ENCODE measurements around the gene KAT2B.
A peak's percentile ranks its signal among the peaks of the same experiment; 100 is the strongest.
"Not testable (repeated sequence)": the region's sequence is repeated elsewhere in the genome, so short reads cannot be mapped to it uniquely, and the experiment has no call there.

The KAT2B gene

GRCh38 chr3:20042331-20042730 is 2.1 kb downstream of the KAT2B start:
- DNase-seq (ENCODE audit: low spot score): no peak

- peak; percentile 25 for DNase-seq (ENCODE audit: low spot score)
Measured at GRCh38 chr3:20043396-20043795, 3.1 kb downstream of the KAT2B start.

- no peak for DNase-seq (ENCODE audit: low spot score)
Measured at GRCh38 chr3:20043825-20044224, 3.6 kb downstream of the KAT2B start.

- DNase-seq (ENCODE audit: low spot score): not testable (repeated sequence)
Measured at GRCh38 chr3:20045141-20045540, 4.9 kb downstream of the KAT2B start.

GRCh38 chr3:20046556-20046955 is 6.3 kb downstream of the KAT2B start:
- no peak for DNase-seq (ENCODE audit: low spot score)

- no peak for DNase-seq (ENCODE audit: low spot score)
Measured at GRCh38 chr3:20047341-20047779, 7.1 kb downstream of the KAT2B start.

- peak; percentile 11 for DNase-seq (ENCODE audit: low spot score)
Measured at GRCh38 chr3:20047976-20048883, 8.0 kb downstream of the KAT2B start.

- DNase-seq (ENCODE audit: low spot score): no peak
Measured at GRCh38 chr3:20051123-20051806, 11.0 kb downstream of the KAT2B start.

- DNase-seq (ENCODE audit: low spot score): no peak
Measured at GRCh38 chr3:20052851-20053250, 12.6 kb downstream of the KAT2B start.

- peak; percentile 37 for DNase-seq (ENCODE audit: low spot score)
Measured at GRCh38 chr3:20054549-20054987, 14.3 kb downstream of the KAT2B start.

GRCh38 chr3:20055020-20055775 is 15.0 kb downstream of the KAT2B start:
- DNase-seq (ENCODE audit: low spot score): no peak

GRCh38 chr3:20055842-20056241 is 15.6 kb downstream of the KAT2B start:
- DNase-seq (ENCODE audit: low spot score): no peak

- peak; percentile 45 for DNase-seq (ENCODE audit: low spot score)
Measured at GRCh38 chr3:20056725-20057611, 16.7 kb downstream of the KAT2B start.

GRCh38 chr3:20057612-20058180 is 17.4 kb downstream of the KAT2B start:
- no peak for DNase-seq (ENCODE audit: low spot score)

GRCh38 chr3:20059929-20060328 is 19.7 kb downstream of the KAT2B start:
- no peak for DNase-seq (ENCODE audit: low spot score)

GRCh38 chr3:20060974-20061685 is 20.9 kb downstream of the KAT2B start:
- peak; percentile 14 for DNase-seq (ENCODE audit: low spot score)

GRCh38 chr3:20062996-20063395 is 22.8 kb downstream of the KAT2B start:
- DNase-seq (ENCODE audit: low spot score): no peak

- no peak for DNase-seq (ENCODE audit: low spot score)
Measured at GRCh38 chr3:20064387-20064786, 24.1 kb downstream of the KAT2B start.

- DNase-seq (ENCODE audit: low spot score): no peak
Measured at GRCh38 chr3:20064796-20065564, 24.7 kb downstream of the KAT2B start.

- DNase-seq (ENCODE audit: low spot score): no peak
Measured at GRCh38 chr3:20066079-20066478, 25.8 kb downstream of the KAT2B start.
